Thyroid gland (tissue), 4 donors: ENCODE measurements around the gene SLC29A3. TPM values are rescaled to one million over a fixed set of nuclear protein-coding genes. Genes with fewer than 3 reads are reported as not detected.

Experiments used
- DNase-seq, 2 donors: peaks; one replicate each; pipeline ENCODE4 v3.0.0-alpha.2; 2019
- H3K27ac ChIP-seq, 3 donors: fragments of 200-600 bp; sonication (generic); 1 replicate in 2 of 3; 2 replicates in 1 of 3; pipeline ENCODE4 v1.5.1; 2016 to 2019; ENCODE audit warnings: mild to moderate bottlenecking in 1 of 3, moderate library complexity in 1 of 3
- H3K27me3 ChIP-seq: fragments of 200-600 bp; sonication (generic); one replicate; pipeline ENCODE4 v1.5.1; 2019
- H3K36me3 ChIP-seq, 2 donors: fragments of 200-600 bp; sonication (generic); one replicate each; pipeline ENCODE4 v1.5.1; 2016 to 2019
- H3K4me1 ChIP-seq, 2 donors: fragments of 200-600 bp; sonication (generic); one replicate each; pipeline ENCODE4 v1.5.1; 2017 to 2019
- H3K4me3 ChIP-seq, 3 donors: fragments of 200-600 bp; sonication (generic); replicated peaks in 1 of 3; 1 replicate in 2 of 3; 2 replicates in 1 of 3; pipeline ENCODE4 v1.5.1; 2016; ENCODE audit warnings: mild to moderate bottlenecking in 1 of 3
- H3K9me3 ChIP-seq: fragments of 200-600 bp; sonication (generic); one replicate; pipeline ENCODE4 v1.5.1; 2017
- POLR2A ChIP-seq, 2 donors: fragments of 450-650 bp; IDR thresholded peaks; one replicate each; pipeline ENCODE4 v1.6.1; 2017; ENCODE audit warnings: antibody characterized with exemption in 2 of 2, mild to moderate bottlenecking in 2 of 2, moderate library complexity in 1 of 2
- WGBS, 2 donors: methylation state at CpG; one replicate each; pipeline ENCODE4 v1.1.5; 2017; 5-methylcytosine and 5-hydroxymethylcytosine counted together
- intact Hi-C: fragments of 100-400 bp; cut with DNase I; formaldehyde crosslinking; loops from one replicate; pipeline ENCODE4 v1.15.1; 2023
- total RNA-seq, 4 donors: library from RNA; depleted of rRNA; stranded (reverse); fragments of >200 nt; gene quantifications; one replicate each; pipeline ENCODE4 v1.2.3, GENCODE V29; 2016
- TF ChIP-seq, protein P1 (sequence below), 6 experiments: fragments of 200-600 bp in 3 of 6; fragments of 450-650 bp in 3 of 6; sonication (generic) in 3 of 6; IDR thresholded peaks; one replicate each; pipeline ENCODE4 v1.5.1; 2016 to 2019; ENCODE audit warnings: antibody characterized with exemption in 6 of 6, mild to moderate bottlenecking in 2 of 6, inconsistent platforms in 1 of 6, moderate library complexity in 1 of 6

The SLC29A3 gene
- total RNA-seq, 4 donors from 2014 or later: 5.1 to 8.2 (median 6.7) TPM

DNA sequence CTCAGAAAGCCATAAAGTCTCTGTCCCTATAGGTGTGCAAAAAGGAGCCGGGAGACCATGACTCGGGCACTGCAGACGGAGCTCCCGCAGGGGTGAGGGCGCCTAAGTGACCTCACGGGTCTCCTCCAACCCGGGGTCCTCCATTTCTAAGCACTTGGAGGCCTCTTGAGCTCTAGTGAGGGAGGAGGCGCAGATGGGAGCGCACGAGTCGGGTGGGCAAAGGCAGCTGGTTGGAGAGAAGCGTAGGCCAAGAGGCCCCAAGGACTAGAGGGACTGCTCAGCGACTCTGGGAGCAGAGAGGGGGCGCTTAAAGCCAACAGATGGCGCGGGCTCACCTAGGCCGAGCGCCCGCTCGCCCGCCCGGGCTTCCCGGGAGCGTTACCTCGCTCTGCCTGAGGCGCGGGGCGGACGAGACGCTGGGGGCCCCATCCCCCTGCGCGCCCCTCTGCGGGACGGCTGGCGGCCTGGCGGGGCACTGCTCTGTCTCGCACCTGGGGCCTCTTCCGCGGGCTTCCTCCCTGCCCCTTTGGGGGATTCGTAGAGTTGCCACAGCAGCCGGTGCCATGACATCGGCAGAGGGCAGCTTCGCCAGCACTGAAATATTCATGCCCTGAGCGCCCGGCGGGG is 77.1 kb downstream of the SLC29A3 start:
- no peak overlapping the region for H3K27ac ChIP-seq
- no peaks in the 10 kb centered on the region for H3K9me3 ChIP-seq
- H3K27me3 ChIP-seq: peaks cover 15% of the 10 kb centered on the region
- DNase-seq: peak; percentile 47 to 56
- TF ChIP-seq POLR2A (IDR thresholded peaks at IDR 0.05): no peak
- TF ChIP-seq, protein P1, sequence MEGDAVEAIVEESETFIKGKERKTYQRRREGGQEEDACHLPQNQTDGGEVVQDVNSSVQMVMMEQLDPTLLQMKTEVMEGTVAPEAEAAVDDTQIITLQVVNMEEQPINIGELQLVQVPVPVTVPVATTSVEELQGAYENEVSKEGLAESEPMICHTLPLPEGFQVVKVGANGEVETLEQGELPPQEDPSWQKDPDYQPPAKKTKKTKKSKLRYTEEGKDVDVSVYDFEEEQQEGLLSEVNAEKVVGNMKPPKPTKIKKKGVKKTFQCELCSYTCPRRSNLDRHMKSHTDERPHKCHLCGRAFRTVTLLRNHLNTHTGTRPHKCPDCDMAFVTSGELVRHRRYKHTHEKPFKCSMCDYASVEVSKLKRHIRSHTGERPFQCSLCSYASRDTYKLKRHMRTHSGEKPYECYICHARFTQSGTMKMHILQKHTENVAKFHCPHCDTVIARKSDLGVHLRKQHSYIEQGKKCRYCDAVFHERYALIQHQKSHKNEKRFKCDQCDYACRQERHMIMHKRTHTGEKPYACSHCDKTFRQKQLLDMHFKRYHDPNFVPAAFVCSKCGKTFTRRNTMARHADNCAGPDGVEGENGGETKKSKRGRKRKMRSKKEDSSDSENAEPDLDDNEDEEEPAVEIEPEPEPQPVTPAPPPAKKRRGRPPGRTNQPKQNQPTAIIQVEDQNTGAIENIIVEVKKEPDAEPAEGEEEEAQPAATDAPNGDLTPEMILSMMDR (IDR thresholded peaks at IDR 0.05): peak in 4 of 6 experiments; percentile 27 to 46 (median 36)
- H3K4me1 ChIP-seq: peaks cover 11 to 14% of the 10 kb centered on the region in 2 donors
- intact Hi-C loops: no loop called here
- peak overlapping the region in 1 of 3 donors; percentile 40 for H3K4me3 ChIP-seq
- no peaks in the 10 kb centered on the region for H3K36me3 ChIP-seq
- 44 to 64% methylated on average over 16 to 22 of the region's 46 CpGs for WGBS, 2 donors

DNA sequence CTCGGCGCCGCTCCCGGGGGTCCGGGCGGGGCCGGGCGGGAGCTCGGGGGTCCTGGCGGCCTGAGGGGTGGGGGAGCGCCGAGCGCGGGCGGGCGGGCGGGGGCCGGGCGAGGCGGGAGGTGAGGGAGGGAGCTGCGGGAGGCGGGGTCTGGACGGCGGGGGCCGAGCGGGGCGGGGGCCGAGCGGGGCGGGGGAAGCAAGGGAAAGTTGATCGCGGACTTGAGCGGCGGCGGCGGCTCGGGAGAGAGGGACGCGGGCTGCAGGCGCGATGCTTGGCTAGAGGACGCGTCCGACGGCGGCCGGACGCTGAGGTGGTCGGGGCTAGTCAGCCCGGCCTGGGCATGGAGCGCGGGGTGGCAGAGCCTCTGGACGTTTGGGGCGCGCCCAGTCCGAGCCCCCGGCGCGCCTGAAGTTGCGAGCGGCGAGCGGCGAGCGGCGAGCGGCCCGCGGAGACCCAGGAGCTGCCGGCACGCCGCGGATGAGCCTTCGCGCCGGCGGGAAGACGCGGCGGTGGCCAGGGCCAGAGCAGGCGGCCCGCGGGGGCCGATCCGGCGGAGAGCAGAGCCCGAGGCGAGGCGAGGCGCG is 77.7 kb downstream of the SLC29A3 start, which contains the start of gene CDH23:
Gene CDH23, plus strand, starts transcription at position 210 of the 585 bp plus-strand sequence. CDS start 42,912 bp downstream, outside the sequence.
- peak within 1 kb of the TSS in 1 of 3 donors; percentile 40 for H3K4me3 ChIP-seq
- H3K4me1 ChIP-seq: peaks cover 11 to 14% of the 10 kb centered on the region in 2 donors
- TF ChIP-seq POLR2A (IDR thresholded peaks at IDR 0.05): no peak
- TF ChIP-seq, protein P1 (IDR thresholded peaks at IDR 0.05): no peak
- H3K9me3 ChIP-seq: no peaks in the 10 kb centered on the region
- H3K36me3 ChIP-seq: no peaks in the 10 kb centered on the region
- 0% methylated on average over 6 of the region's 91 CpGs; no CpG with 5 or more reads in 1 of the 2 donors for WGBS, 2 donors
- no peak within 1 kb of the TSS for H3K27ac ChIP-seq
- intact Hi-C loops: no loop called here
- H3K27me3 ChIP-seq: peaks cover 15% of the 10 kb centered on the region
- DNase-seq: peak; percentile 25 to 33

DNA sequence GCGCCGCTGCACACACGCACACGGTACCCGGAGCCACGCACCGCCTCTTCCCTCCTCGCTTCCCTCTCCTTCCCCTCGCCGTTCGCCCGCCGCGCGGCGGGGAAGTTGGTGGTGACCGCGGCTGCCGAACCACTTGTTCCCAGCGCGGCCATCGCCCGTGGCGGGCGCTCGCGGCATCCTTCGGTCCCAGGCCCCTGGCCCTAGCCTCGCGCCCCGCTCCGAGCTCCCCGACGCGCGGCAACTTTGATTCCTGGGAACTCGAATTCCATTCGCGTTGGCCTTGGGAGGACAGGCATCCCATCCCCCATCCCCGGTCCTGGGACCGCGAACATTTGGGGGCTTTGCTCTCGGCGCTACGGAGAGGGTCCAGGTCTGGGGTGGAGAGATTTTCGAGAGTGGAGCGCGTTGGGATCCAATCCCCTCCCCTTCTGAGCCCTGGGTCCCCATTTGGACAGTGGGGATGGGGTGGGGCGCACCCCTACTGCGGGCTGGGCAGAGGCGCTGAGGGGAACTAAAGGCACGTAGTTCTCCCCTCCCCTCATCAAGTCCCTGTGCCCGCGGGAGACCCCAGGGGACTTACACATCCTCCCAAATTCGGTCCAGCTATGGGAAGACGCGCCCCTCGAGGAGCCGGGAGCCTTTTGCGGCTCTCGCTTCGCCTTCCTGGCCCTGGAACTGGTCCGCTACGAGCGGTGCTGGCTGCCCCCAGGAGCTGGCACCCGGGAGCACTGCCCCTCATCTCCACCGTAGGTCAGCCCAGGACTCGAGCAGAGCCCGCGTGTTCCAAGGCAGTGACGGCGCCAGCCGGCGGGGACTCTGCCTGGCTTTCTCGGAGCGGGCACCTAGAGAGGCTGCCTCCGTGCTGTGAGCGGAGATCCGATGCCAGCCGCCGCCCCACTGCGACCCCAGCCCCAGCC is 78.5 kb downstream of the SLC29A3 start:
- peak; percentile 11 to 15 for DNase-seq
- Histone ChIP-seq H3K9me3 (no peaks in the 10 kb centered on the region), H3K27ac (no peak overlapping the region), H3K4me3 (peak overlapping the region in 1 of 3 donors; percentile 40), H3K36me3 (no peaks in the 10 kb centered on the region), H3K4me1 (peaks cover 11 to 14% of the 10 kb centered on the region in 2 donors), H3K27me3 (peaks cover 15% of the 10 kb centered on the region)
- intact Hi-C loops: no loop called here
- 0 to 2% methylated on average over 10 to 55 of the region's 82 CpGs for WGBS, 2 donors
- no peak for TF ChIP-seq POLR2A (IDR thresholded peaks at IDR 0.05)
- TF ChIP-seq, protein P1 (IDR thresholded peaks at IDR 0.05): no peak

DNA sequence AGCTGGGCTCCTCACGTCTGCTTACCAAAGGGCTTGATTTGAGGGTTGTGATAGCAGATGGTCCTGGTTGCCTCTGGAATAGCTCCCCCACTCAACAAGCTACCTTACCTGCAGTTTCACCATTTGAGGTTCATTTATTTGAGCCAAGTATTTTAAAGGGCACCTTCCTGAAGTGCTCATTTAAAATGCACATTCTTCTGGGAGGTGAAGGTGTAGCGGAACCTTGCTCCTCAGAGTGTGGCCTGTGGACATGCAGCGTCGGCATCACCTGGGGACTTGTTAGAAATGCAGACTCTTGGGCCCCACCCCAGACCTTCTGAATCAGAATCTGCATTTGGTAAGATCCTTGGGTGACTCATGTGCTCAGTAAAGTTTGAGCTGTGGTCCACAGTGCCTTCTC is 79.9 kb downstream of the SLC29A3 start:
- 80 to 92% methylated on average over 4 of the region's 4 CpGs for WGBS, 2 donors
- DNase-seq: no peak
- Histone ChIP-seq H3K27ac (no peak overlapping the region), H3K36me3 (no peaks in the 10 kb centered on the region), H3K9me3 (no peaks in the 10 kb centered on the region), H3K27me3 (peaks cover 15% of the 10 kb centered on the region), H3K4me3 (no peak overlapping the region), H3K4me1 (peaks cover 11 to 14% of the 10 kb centered on the region in 2 donors)
- intact Hi-C loops: no loop called here
- TF ChIP-seq, protein P1 (IDR thresholded peaks at IDR 0.05): no peak
- TF ChIP-seq POLR2A (IDR thresholded peaks at IDR 0.05): no peak
